K562 (cell line): ENCODE data around the gene MAN2B1. TPM values are rescaled to one million over a fixed set of nuclear protein-coding genes. Genes with fewer than 3 reads are reported as not detected.

Source experiments
- CCAR2 ChIP-seq: fragments of 200-400 bp; formaldehyde crosslinking; IDR thresholded peaks from 2 replicates; pipeline ENCODE4 v1.6.1; 2017; ENCODE audit warnings: mild to moderate bottlenecking, low read depth, low read length
- CTCFL ChIP-seq: IDR thresholded peaks from 2 replicates; pipeline ENCODE4 v1.6.1; 2011; ENCODE audit warnings: borderline replicate concordance, low read depth, mild to moderate bottlenecking, moderate library complexity, low read length; ENCODE audit not compliant: insufficient read depth, poor library complexity, severe bottlenecking
- EGR1 ChIP-seq: fragments of 450-650 bp; conservative IDR thresholded peaks from 2 replicates; pipeline ENCODE4 v1.6.1; 2017; ENCODE audit warnings: mild to moderate bottlenecking
- HNRNPL ChIP-seq: fragments of 200-400 bp; formaldehyde crosslinking; IDR thresholded peaks from 2 replicates; pipeline ENCODE4 v1.6.1; 2017; ENCODE audit warnings: low read depth, mild to moderate bottlenecking, low read length
- KDM1A ChIP-seq, 2 experiments: fragments of 450-650 bp; IDR thresholded peaks; 2 replicates each; pipeline ENCODE4 v1.6.1; 2016; ENCODE audit warnings: mild to moderate bottlenecking in 2 of 2
- MYNN ChIP-seq, 2 experiments: sonication (generic); formaldehyde crosslinking in 1 of 2; IDR thresholded peaks; 2 replicates each; pipeline versions ENCODE4 v1.5.0 to v1.6.1; 2016 to 2020; ENCODE audit warnings: antibody characterized with exemption in 1 of 2, missing genetic modification reagents in 1 of 2
- THRB ChIP-seq: fragments of 450-650 bp; formaldehyde crosslinking; conservative IDR thresholded peaks from 2 replicates; pipeline ENCODE4 v1.4.0; 2022; ENCODE audit warnings: mild to moderate bottlenecking, missing genetic modification characterization
- ZBTB40 ChIP-seq, 2 experiments: fragments of 450-650 bp in 1 of 2; sonication (generic) in 1 of 2; formaldehyde crosslinking in 1 of 2; IDR thresholded peaks; 2 replicates each; pipeline versions ENCODE4 v1.7.1 to v1.9.0; 2016 to 2022; ENCODE audit warnings: inconsistent platforms in 1 of 2, mild to moderate bottlenecking in 1 of 2, missing genetic modification reagents in 1 of 2
- ZBTB9 ChIP-seq: fragments of 450-650 bp; formaldehyde crosslinking; IDR thresholded peaks from 2 replicates; pipeline ENCODE4 v1.4.0; 2020; ENCODE audit warnings: mild to moderate bottlenecking, moderate library complexity
- ZFP30 ChIP-seq: fragments of 250-450 bp; sonication (Bioruptor Pico); IDR thresholded peaks from 2 replicates; pipeline ENCODE4 v1.8.0; 2022; ENCODE audit warnings: moderate library complexity, mild to moderate bottlenecking, inconsistent platforms, borderline replicate concordance
- ZFX ChIP-seq: sonication (generic); formaldehyde crosslinking; IDR thresholded peaks from 2 replicates; pipeline ENCODE4 v1.8.0; 2022; ENCODE audit warnings: mild to moderate bottlenecking, missing genetic modification reagents, moderate library complexity
- ZNF263 ChIP-seq: sonication (generic); formaldehyde crosslinking; IDR thresholded peaks from 2 replicates; pipeline ENCODE4 v1.8.0; 2022; ENCODE audit warnings: mild to moderate bottlenecking, missing genetic modification reagents, borderline replicate concordance
- polyA plus RNA-seq, 8 experiments: library from polyadenylated mRNA; depleted of rRNA in 4 of 8; stranded (reverse) in 5 of 8; unstranded in 3 of 8; fragments of >200 nt; fragmentation: Nextera tagmentation in 2 of 8; fragmentation: Illumina TruSeq in 1 of 8; extraction: Ambion mirVana in 2 of 8; extraction: Trizol in 1 of 8; gene quantifications; 2 replicates each; pipeline versions ENCODE4 v1.2.1 to v1.2.3, GENCODE V29; 2011 to 2014; ENCODE audit warnings: inconsistent platforms in 1 of 8, missing spikeins in 1 of 8
- total RNA-seq, 7 experiments: library from RNA; depleted of rRNA in 6 of 7; stranded (reverse); fragments of >200 nt in 6 of 7; fragmentation: Illumina TruSeq in 2 of 7; extraction: Trizol in 2 of 7; gene quantifications; 2 replicates each; pipeline versions ENCODE4 v1.2.1 to v1.2.3, GENCODE V29; 2011 to 2021; ENCODE audit warnings: low replicate concordance in 1 of 7

The MAN2B1 gene
- total and polyA plus RNA-seq, 9 of the 15 experiments (the other 6 are each of a cell fraction or from before 2014, with no cell fraction given), result 0.59 to 33.8 (median 11.4) TPM

GRCh38 chr19:12670159-12670928 lies 3.8 kb upstream of the MAN2B1 start (continued):
- TF ChIP-seq THRB (CRISPR knock-in tag) (0 out of 2 replicates have a peak, but pooled peaks have one; percentile 16), CCAR2 (no peak), ZFP30 (CRISPR knock-in tag) (no peak), ZFX (no peak), ZBTB9 (CRISPR knock-in tag) (peak; percentile 58; the same call in 1 of the 2 replicates), ZBTB40 (IDR thresholded peaks at IDR 0.05) (no peak), ZBTB40 (CRISPR knock-in tag; IDR thresholded peaks at IDR 0.05) (no peak), EGR1 (no peak), HNRNPL (no peak), ZNF263 (CRISPR knock-in tag) (no peak), KDM1A (IDR thresholded peaks at IDR 0.05) (no peak), MYNN (IDR thresholded peaks at IDR 0.05) (peak; percentile 20; the same call in 1 of the 2 replicates), MYNN (CRISPR knock-in tag; IDR thresholded peaks at IDR 0.05) (no peak), CTCFL (no peak)
